ENCODE measurements around the gene ZNF215. TPM values are rescaled to one million over a fixed set of nuclear protein-coding genes. Genes with fewer than 3 reads are reported as not detected.

The ZNF215 gene
- total RNA-seq, 1 donor from 2014 or later = 2.0 TPM

DNA sequence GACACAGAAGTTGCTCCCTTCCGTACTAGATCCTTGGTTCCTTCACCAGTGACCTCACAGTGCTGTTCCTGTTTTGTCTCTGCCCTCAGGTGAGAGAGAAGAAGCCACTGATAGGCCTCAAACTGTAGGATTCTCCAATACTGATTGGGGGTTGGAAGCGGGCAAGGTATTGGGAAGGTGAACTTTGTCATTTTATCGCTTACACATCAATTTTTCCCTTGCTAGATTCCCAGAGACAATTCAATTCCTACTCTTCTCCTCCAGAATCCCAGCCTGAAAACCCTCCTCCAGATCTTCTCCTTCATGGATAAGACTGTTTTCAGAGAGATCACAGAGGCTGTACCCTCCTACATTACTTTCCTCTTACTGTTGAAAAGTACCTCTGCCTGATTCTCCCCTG is 14.8 kb upstream of the ZNF215 start:
- no peak overlapping the region for H3K4me3 ChIP-seq
- no peak for DNase-seq (ENCODE audit: extremely low spot score in 2 of 2)
- no peaks in the 10 kb centered on the region for H3K36me3 ChIP-seq
- TF ChIP-seq, protein P1, sequence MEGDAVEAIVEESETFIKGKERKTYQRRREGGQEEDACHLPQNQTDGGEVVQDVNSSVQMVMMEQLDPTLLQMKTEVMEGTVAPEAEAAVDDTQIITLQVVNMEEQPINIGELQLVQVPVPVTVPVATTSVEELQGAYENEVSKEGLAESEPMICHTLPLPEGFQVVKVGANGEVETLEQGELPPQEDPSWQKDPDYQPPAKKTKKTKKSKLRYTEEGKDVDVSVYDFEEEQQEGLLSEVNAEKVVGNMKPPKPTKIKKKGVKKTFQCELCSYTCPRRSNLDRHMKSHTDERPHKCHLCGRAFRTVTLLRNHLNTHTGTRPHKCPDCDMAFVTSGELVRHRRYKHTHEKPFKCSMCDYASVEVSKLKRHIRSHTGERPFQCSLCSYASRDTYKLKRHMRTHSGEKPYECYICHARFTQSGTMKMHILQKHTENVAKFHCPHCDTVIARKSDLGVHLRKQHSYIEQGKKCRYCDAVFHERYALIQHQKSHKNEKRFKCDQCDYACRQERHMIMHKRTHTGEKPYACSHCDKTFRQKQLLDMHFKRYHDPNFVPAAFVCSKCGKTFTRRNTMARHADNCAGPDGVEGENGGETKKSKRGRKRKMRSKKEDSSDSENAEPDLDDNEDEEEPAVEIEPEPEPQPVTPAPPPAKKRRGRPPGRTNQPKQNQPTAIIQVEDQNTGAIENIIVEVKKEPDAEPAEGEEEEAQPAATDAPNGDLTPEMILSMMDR (IDR thresholded peaks at IDR 0.05) = no peak
- TF ChIP-seq POLR2A (IDR thresholded peaks at IDR 0.05) = no peak
- TF ChIP-seq POLR2AphosphoS5 (IDR thresholded peaks at IDR 0.05; ENCODE audit: insufficient read depth in 1 of 2, low read depth in 1 of 2) = no peak
- H3K27ac ChIP-seq = no peak overlapping the region
- no peaks in the 10 kb centered on the region for H3K27me3 ChIP-seq
- H3K4me1 ChIP-seq = no peaks in the 10 kb centered on the region
- no peaks in the 10 kb centered on the region for H3K9me3 ChIP-seq
- intact Hi-C loops (cut with DNase I) = no loop called here

DNA sequence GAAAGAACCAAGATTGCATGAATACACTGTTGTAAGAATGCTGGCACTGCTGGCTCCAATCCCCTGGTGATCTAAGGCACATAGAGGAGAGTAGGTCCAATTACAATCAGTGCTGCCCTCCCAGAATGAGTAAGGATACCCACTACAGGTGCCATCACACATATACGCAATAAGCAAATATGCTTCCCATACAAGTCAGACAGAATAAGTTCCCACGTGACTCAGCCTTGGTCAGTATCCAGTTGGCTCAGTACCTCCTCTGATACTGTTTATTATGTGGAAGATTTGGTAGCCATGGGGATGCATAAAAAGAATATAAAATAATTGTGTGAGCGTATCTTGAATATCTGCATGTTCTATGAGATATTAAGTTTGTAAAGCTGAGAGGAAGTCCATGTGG is 14.3 kb upstream of the ZNF215 start:
- Histone ChIP-seq H3K27me3 (no peaks in the 10 kb centered on the region), H3K27ac (no peak overlapping the region), H3K36me3 (no peaks in the 10 kb centered on the region), H3K4me1 (no peaks in the 10 kb centered on the region), H3K4me3 (no peak overlapping the region), H3K9me3 (no peaks in the 10 kb centered on the region)
- intact Hi-C loops (cut with DNase I) = no loop called here
- TF ChIP-seq POLR2A (IDR thresholded peaks at IDR 0.05) (no peak), POLR2AphosphoS5 (IDR thresholded peaks at IDR 0.05; ENCODE audit: insufficient read depth in 1 of 2, low read depth in 1 of 2) (no peak)
- TF ChIP-seq, protein P1 (IDR thresholded peaks at IDR 0.05) = no peak
- no peak for DNase-seq (ENCODE audit: extremely low spot score in 2 of 2)

DNA sequence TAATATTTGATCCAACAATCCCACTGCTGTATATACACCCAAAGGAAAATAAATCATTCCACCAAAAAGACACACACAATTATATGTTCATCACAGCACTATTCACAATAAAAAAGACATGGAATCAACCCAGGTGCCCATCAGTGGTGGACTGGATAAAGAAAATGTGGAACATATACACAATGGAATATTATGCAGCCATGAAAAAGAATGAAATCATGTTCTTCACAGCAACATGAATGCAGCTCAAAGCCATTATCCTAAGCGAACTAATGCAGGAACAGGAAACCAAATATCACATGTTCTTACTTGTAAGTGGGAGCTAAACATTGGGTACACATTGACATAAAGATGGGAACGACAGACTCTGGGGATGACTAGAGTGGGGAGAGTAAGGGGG is 6.5 kb upstream of the ZNF215 start:
- no peaks in the 10 kb centered on the region for H3K27me3 ChIP-seq
- no peak overlapping the region for H3K27ac ChIP-seq
- H3K36me3 ChIP-seq = no peaks in the 10 kb centered on the region
- DNase-seq (ENCODE audit: extremely low spot score in 2 of 2) = no peak
- no peaks in the 10 kb centered on the region for H3K9me3 ChIP-seq
- intact Hi-C loops (cut with DNase I) = no loop called here
- no peak overlapping the region for H3K4me3 ChIP-seq
- TF ChIP-seq POLR2A (IDR thresholded peaks at IDR 0.05) (no peak), POLR2AphosphoS5 (IDR thresholded peaks at IDR 0.05; ENCODE audit: insufficient read depth in 1 of 2, low read depth in 1 of 2) (no peak)
- TF ChIP-seq, protein P1 (IDR thresholded peaks at IDR 0.05) = no peak
- H3K4me1 ChIP-seq = no peaks in the 10 kb centered on the region

DNA sequence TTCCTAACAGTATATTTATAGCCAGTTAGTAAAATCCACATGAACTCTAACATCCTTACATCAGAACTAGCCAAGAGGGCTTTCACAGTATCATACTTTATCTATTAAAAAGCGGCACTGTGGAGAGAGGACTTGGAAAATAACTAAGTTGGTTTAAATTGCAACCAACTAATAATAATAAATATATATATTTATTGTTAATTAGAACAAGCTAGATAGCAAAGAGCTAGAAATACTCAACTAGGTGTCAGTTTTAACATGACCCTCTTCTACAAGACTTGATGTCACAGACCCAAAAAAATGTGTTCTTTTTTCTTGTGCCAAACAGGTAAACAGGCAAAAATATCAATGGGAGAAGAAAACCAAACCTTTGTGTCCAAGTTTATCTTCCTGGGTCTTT is 5.5 kb upstream of the ZNF215 start, which contains the start of gene OR2D3:
TSS of gene OR2D3 (plus strand) at position 301 of the 400 bp plus-strand sequence. CDS start at position 301, 0 bp downstream.
- DNase-seq (ENCODE audit: extremely low spot score in 2 of 2) = no peak
- Histone ChIP-seq H3K4me3 (no peak within 1 kb of the TSS), H3K36me3 (no peaks in the 10 kb centered on the region), H3K27me3 (no peaks in the 10 kb centered on the region), H3K27ac (no peak within 1 kb of the TSS), H3K4me1 (no peaks in the 10 kb centered on the region), H3K9me3 (no peaks in the 10 kb centered on the region)
- intact Hi-C loops (cut with DNase I) = no loop called here
- TF ChIP-seq POLR2A (IDR thresholded peaks at IDR 0.05) (no peak), POLR2AphosphoS5 (IDR thresholded peaks at IDR 0.05; ENCODE audit: insufficient read depth in 1 of 2, low read depth in 1 of 2) (no peak)
- TF ChIP-seq, protein P1 (IDR thresholded peaks at IDR 0.05) = no peak

DNA sequence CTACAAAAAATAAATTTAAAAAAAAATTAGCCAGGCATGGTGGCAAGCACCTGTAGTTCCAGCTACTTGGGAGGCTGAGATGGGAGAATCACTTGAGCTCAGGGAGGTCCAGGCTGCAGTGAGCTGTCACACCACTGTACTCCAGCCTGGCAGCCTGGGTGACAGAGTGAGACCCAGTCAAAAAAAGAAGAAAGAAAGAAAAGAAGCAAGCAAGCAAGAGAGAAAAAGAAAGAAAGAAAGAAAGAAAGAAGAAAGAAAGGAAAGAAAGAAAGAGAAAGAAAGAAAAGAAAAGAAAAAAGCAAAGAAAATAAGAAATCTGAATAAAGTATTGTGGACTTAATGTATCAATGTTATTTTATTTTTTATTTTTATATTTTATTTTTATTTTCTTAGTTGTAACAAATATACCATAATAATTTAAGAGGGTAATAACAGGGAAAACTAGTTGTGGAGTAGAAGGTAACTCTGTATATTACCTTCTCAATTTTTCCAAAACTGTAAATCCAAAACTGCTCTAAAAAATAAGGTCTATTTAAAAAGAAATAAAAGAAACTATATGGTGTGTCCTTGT is 1.1 kb upstream of the ZNF215 start:
- H3K4me3 ChIP-seq = no peak overlapping the region
- no peaks in the 10 kb centered on the region for H3K9me3 ChIP-seq
- H3K36me3 ChIP-seq = no peaks in the 10 kb centered on the region
- no peak overlapping the region for H3K27ac ChIP-seq
- DNase-seq (ENCODE audit: extremely low spot score in 2 of 2) = no peak
- TF ChIP-seq POLR2AphosphoS5 (IDR thresholded peaks at IDR 0.05; ENCODE audit: insufficient read depth in 1 of 2, low read depth in 1 of 2) (no peak), POLR2A (IDR thresholded peaks at IDR 0.05) (no peak)
- TF ChIP-seq, protein P1 (IDR thresholded peaks at IDR 0.05) = no peak
- H3K4me1 ChIP-seq = peaks cover 11% of the 10 kb centered on the region
- no peaks in the 10 kb centered on the region for H3K27me3 ChIP-seq
- intact Hi-C loops (cut with DNase I) = no loop called here

Data from vagina (tissue), 2 donors.